A549 (cell line): Measurements from ENCODE around the gene SNX30. TPM values are rescaled to one million over a fixed set of nuclear protein-coding genes. Genes with fewer than 3 reads are reported as not detected.

Experiments
- ATAC-seq, 2 experiments: fragments of 200-7000 bp in 1 of 2; fragments of >200 bp in 1 of 2; cut with Nextera tagmentation in 1 of 2; cut with Tn5 transposase in 1 of 2; 3 replicates each; pipeline versions ENCODE4 v1.8.0 to v1.9.1; 2018 to 2020; ENCODE audit warnings: mild to moderate bottlenecking in 1 of 2, moderate library complexity in 1 of 2
- CTCF ChIA-PET: fragments of 300-600 bp; sonication (Branson Sonifier 250); formaldehyde crosslinking; extraction: SDS; loops from one replicate; lab custom pipeline; 2021; ENCODE audit warnings: antibody characterized with exemption, inconsistent platforms; lab: Yijun Ruan, JAX
- POLR2A ChIA-PET: fragments of 350-600 bp; formaldehyde crosslinking; extraction: SDS; loops from one replicate; lab custom pipeline; 2021; ENCODE audit warnings: antibody characterized with exemption, inconsistent platforms; lab: Yijun Ruan, JAX
- DNase-seq, 2 experiments: peaks; one replicate each; pipeline versions ENCODE4 v3.0.0 to v3.0.0-alpha.2; 2011 to 2016; ENCODE audit warnings: low read depth in 1 of 2, low spot score in 1 of 2
- FAIRE-seq: peaks from 2 replicates; lab custom pipeline; 2011; peaks lifted over from hg19 to GRCh38; lab: Jason Lieb, UNC
- H3K27ac ChIP-seq, 2 experiments: fragments of >200 bp; sonication (Bioruptor Twin); formaldehyde crosslinking; 3 replicates each; pipeline ENCODE4 v1.5.1; 2016 to 2017
- H3K4me1 ChIP-seq: fragments of >200 bp; sonication (Bioruptor Twin); formaldehyde crosslinking; 3 replicates; pipeline ENCODE4 v1.6.1; 2016
- H3K4me2 ChIP-seq: fragments of >200 bp; sonication (Bioruptor Twin); formaldehyde crosslinking; 3 replicates; pipeline ENCODE4 v1.6.1; 2016
- H3K4me3 ChIP-seq: fragments of >200 bp; sonication (Bioruptor Twin); formaldehyde crosslinking; 3 replicates; pipeline ENCODE4 v1.5.1; 2016
- H3K9me3 ChIP-seq: fragments of >200 bp; sonication (Bioruptor Twin); formaldehyde crosslinking; 3 replicates; pipeline ENCODE4 v1.6.1; 2016
- ATOH8 ChIP-seq: fragments of 250-450 bp; sonication (Bioruptor Pico); IDR thresholded peaks from 2 replicates; pipeline ENCODE4 v1.5.0; 2020; ENCODE audit warnings: low read depth, mild to moderate bottlenecking, moderate library complexity
- CHD4 ChIP-seq: fragments of 200-600 bp; sonication (generic); IDR thresholded peaks from 2 replicates; pipeline ENCODE4 v1.6.1; 2016; ENCODE audit warnings: antibody characterized with exemption, mild to moderate bottlenecking, borderline replicate concordance
- EHF ChIP-seq: fragments of 250-450 bp; sonication (Bioruptor Pico); IDR thresholded peaks from 2 replicates; pipeline ENCODE4 v1.5.0; 2020; ENCODE audit warnings: mild to moderate bottlenecking
- HEYL ChIP-seq: fragments of 250-450 bp; sonication (Bioruptor Pico); IDR thresholded peaks from 2 replicates; pipeline ENCODE4 v1.8.0; 2021; ENCODE audit warnings: mild to moderate bottlenecking, moderate library complexity
- HOXA7 ChIP-seq: fragments of 250-450 bp; sonication (Bioruptor Pico); IDR thresholded peaks from 2 replicates; pipeline ENCODE4 v1.5.0; 2020; ENCODE audit warnings: mild to moderate bottlenecking, moderate library complexity
- HOXB5 ChIP-seq: fragments of 250-450 bp; sonication (Bioruptor Pico); IDR thresholded peaks from 2 replicates; pipeline ENCODE4 v1.5.0; 2020; ENCODE audit warnings: mild to moderate bottlenecking, moderate library complexity
- JUNB ChIP-seq: fragments of >200 bp; sonication (Bioruptor Twin); formaldehyde crosslinking; IDR thresholded peaks from 2 replicates; pipeline ENCODE4 v1.6.1; 2016
- KDM5A ChIP-seq: fragments of 200-600 bp; sonication (generic); IDR thresholded peaks from 2 replicates; pipeline ENCODE4 v1.6.1; 2016; ENCODE audit warnings: antibody characterized with exemption, mild to moderate bottlenecking
- MYC ChIP-seq: IDR thresholded peaks from 2 replicates; pipeline ENCODE4 v1.6.1; 2012; ENCODE audit warnings: mild to moderate bottlenecking, inconsistent platforms, low read length, improper control_type of control experiment, borderline replicate concordance
- NFE2L2 ChIP-seq: fragments of 150-350 bp; conservative IDR thresholded peaks from 2 replicates; pipeline ENCODE4 v1.6.1; 2014; ENCODE audit warnings: low read length
- PHF8 ChIP-seq: fragments of 200-600 bp; sonication (generic); IDR thresholded peaks from 2 replicates; pipeline ENCODE4 v1.6.1; 2016; ENCODE audit warnings: low read depth, mild to moderate bottlenecking, antibody characterized with exemption, moderate library complexity, borderline replicate concordance
- RAD21 ChIP-seq, 2 experiments: fragments of >200 bp in 1 of 2; sonication (Bioruptor Twin) in 1 of 2; formaldehyde crosslinking in 1 of 2; IDR thresholded peaks in 1 of 2; conservative IDR thresholded peaks in 1 of 2; 2 replicates in 1 of 2; 3 replicates in 1 of 2; pipeline ENCODE4 v1.6.1; 2012 to 2018; ENCODE audit warnings: inconsistent platforms in 1 of 2
- ZFP36 ChIP-seq: fragments of 450-650 bp; IDR thresholded peaks from 2 replicates; pipeline ENCODE4 v1.6.1; 2014; ENCODE audit warnings: borderline replicate concordance; ENCODE audit not compliant: partially characterized antibody
- ZSCAN20 ChIP-seq: fragments of 250-450 bp; sonication (Bioruptor Pico); IDR thresholded peaks from 2 replicates; pipeline ENCODE4 v1.8.0; 2022; ENCODE audit warnings: mild to moderate bottlenecking, moderate library complexity
- WGBS: methylation state at CpG from one replicate; pipeline ENCODE4 v1.1.6; 2017; ENCODE audit errors: missing lambda C conversion rate; 5-methylcytosine and 5-hydroxymethylcytosine counted together
- polyA plus RNA-seq, 4 experiments: library from polyadenylated mRNA; depleted of rRNA in 3 of 4; stranded (reverse); fragments of >200 nt; fragmentation: RNase III in 1 of 4; extraction: RNeasy Plus Mini Kit Qiagen cat#74134 plus additional on column Dnase treatment in 1 of 4; gene quantifications; 2 replicates in 3 of 4; 3 replicates in 1 of 4; pipeline ENCODE4 v1.2.3, GENCODE V29; 2011 to 2017
- TF ChIP-seq, protein P1 (sequence below): fragments of >200 bp; sonication (Bioruptor Twin); formaldehyde crosslinking; IDR thresholded peaks from 3 replicates; pipeline ENCODE4 v1.6.1; 2016

SNX30 gene
- polyA plus RNA-seq, 2 of the 4 experiments (the other 2 are of a cell fraction), result 3.1 to 3.6 TPM

DNA sequence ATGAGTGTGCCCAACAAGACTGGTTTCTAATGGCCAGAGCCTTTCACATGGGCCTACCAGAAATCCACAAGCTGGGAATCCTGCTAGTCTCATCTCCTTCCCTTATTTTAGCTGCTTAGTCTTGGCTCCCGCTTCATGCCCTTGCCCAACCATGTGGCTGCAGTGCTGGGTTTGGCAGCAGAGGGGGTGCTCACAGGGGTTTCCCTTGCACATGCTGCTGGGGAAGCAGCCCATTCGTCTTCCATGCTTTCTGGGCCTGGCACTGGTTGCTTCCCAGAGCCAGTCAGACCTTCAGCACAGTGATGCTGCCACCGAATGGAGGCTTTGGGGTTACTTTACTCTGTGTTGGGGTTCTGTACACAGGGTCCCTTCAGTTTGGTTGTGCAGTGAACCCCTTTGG lies 113.8 kb downstream of the SNX30 start (continued):
- no peak for TF ChIP-seq ATOH8 (CRISPR knock-in tag)
- TF ChIP-seq PHF8, result no peak

DNA sequence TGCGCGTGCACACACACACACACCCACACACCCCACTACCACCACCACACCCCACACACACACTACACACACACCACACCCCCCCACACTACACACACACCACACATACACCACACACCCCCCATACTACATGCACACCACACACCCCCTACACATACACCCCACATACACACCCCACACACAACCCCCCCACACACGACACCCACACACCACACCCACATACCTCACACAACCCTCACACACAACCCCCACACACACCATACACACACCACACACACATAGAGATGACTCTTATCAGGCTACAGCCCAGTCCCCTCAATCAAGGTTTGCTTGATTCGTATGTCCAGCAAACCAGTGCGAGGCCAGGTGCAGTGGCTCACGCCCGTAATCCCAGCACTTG lies 114.4 kb downstream of the SNX30 start:
- ChIA-PET CTCF (interaction anchor here (1.1 kb wide), 1 partner anchor 8 kb away, joined by 3 read pairs; no protein-coding TSS in a partner anchor), POLR2A (no interaction called here)

DNA sequence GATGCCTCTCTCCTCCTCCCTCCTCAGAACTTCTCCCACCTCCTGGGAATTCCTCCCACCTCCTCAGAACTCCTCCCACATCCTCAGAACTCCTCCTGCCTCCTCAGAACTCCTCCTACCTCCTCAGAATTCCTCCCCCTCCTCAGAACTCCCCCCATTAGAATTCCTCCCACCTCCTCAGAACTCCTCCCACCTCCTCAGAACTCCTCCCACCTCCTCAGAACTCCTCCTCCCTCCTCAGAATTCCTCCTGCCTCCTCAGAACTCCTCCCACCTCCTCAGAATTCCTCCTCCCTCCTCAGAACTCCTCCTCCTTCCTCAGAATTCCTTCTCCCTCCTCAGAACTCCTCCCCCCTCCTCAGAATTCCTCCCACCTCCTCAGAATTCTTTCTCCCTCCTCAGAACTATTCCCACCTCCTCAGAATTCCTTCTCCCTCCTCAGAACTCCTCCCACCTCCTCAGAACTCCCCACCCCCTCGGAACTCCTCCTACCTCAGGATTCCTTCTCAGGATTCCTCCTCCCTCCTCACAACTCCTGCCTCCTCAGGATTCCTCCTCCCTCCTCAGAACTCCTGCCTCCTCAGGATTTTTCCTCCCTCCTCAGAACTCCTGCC lies 116.2 kb downstream of the SNX30 start:
- ChIA-PET POLR2A (no interaction called here), CTCF (interaction anchor here (0.6 to 0.9 kb wide), 2 partner anchors 36 to 903 kb away, joined by 3 read pairs; no protein-coding TSS in a partner anchor)
- H3K4me2 ChIP-seq, result no peak overlapping the region
- H3K4me1 ChIP-seq, result no peaks in the 10 kb centered on the region
- DNase-seq, result peak in 1 of 2 experiments; percentile 69
- H3K4me3 ChIP-seq, result no peak overlapping the region
- TF ChIP-seq HEYL (CRISPR knock-in tag) (no peak), ZSCAN20 (CRISPR knock-in tag) (no peak), NFE2L2 (no peak), HOXA7 (no peak), JUNB (no peak), ZFP36 (no peak), CHD4 (no peak), KDM5A (no peak), RAD21 (conservative IDR thresholded peaks at IDR 0.05 in 1 of 2, IDR thresholded peaks at IDR 0.05 in 1 of 2) (no peak)
- H3K9me3 ChIP-seq, result no peaks in the 10 kb centered on the region
- H3K27ac ChIP-seq, result no peak overlapping the region
- WGBS, result 10% methylated on average over 1 of the region's 1 CpG
- ATAC-seq, result peak in 1 of 2 experiments; percentile 62; a peak in 3 of 6 replicates
- FAIRE-seq, result no peak

More for the DNA sequence above, 114.4 kb downstream of the SNX30 start:
- H3K4me3 ChIP-seq, result no peak overlapping the region
- 92% methylated on average over 7 of the region's 7 CpGs for WGBS
- DNase-seq, result no peak
- TF ChIP-seq, protein P1, sequence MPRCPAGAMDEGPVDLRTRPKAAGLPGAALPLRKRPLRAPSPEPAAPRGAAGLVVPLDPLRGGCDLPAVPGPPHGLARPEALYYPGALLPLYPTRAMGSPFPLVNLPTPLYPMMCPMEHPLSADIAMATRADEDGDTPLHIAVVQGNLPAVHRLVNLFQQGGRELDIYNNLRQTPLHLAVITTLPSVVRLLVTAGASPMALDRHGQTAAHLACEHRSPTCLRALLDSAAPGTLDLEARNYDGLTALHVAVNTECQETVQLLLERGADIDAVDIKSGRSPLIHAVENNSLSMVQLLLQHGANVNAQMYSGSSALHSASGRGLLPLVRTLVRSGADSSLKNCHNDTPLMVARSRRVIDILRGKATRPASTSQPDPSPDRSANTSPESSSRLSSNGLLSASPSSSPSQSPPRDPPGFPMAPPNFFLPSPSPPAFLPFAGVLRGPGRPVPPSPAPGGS, result no peak
- H3K4me2 ChIP-seq, result no peak overlapping the region
- no peaks in the 10 kb centered on the region for H3K9me3 ChIP-seq
- no peak for ATAC-seq
- no peak overlapping the region for H3K27ac ChIP-seq
- FAIRE-seq, result no peak
- H3K4me1 ChIP-seq, result no peaks in the 10 kb centered on the region

- CTCF ChIA-PET, result interaction anchor here (0.6 kb wide), 1 partner anchor 902 kb away, joined by 3 read pairs; no protein-coding TSS in a partner anchor
These were observed 116.9 kb downstream of the SNX30 start for GRCh38 chr9:112867275-112867991.

DNA sequence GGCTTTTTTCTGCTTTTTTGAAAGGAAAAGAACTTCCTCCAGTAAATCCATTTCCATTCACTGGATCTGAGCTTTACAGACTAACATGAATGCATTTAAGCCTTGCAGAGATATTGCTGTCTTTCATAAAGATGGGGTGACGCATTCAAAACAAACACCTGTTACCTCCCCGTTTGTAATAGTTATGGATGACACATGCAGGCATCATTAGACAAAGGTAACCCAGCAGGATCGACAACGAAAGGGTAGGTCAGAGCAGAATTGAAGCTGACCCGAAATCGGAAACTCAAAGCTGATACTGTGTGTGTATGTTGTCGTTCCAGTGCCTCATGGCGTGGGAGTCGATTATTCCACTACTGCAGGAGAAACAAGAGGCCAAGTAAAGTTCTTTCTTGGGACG lies 117.9 kb downstream of the SNX30 start:
- Histone ChIP-seq H3K9me3 (no peaks in the 10 kb centered on the region), H3K4me2 (no peak overlapping the region), H3K4me1 (no peaks in the 10 kb centered on the region), H3K4me3 (no peak overlapping the region), H3K27ac (no peak overlapping the region)
- whole genome bisulfite sequencing, result 92% methylated on average over 10 of the region's 10 CpGs
- DNase-seq (no peak), FAIRE-seq (no peak), ATAC-seq (no peak)
- ChIA-PET POLR2A (no interaction called here), CTCF (interaction anchor here (0.7 to 1.2 kb wide), 2 partner anchors 17 to 35 kb away, joined by 3 read pairs; no protein-coding TSS in a partner anchor)
- TF ChIP-seq RAD21 (conservative IDR thresholded peaks at IDR 0.05 in 1 of 2, IDR thresholded peaks at IDR 0.05 in 1 of 2) (no peak), EHF (CRISPR knock-in tag) (no peak)

More at GRCh38 chr9:112867275-112867991, 116.9 kb downstream of the SNX30 start:
- POLR2A ChIA-PET, result no interaction called here
- FAIRE-seq, result no peak
- TF ChIP-seq HOXB5, result no peak
- TF ChIP-seq MYC, result no peak
- DNase-seq, result peak; percentile 41 to 80
- Histone ChIP-seq H3K27ac (peak overlapping the region; percentile 3 to 64; a peak in 2 of 6 replicates), H3K4me1 (no peaks in the 10 kb centered on the region), H3K4me3 (no peak overlapping the region), H3K4me2 (no peak overlapping the region), H3K9me3 (no peaks in the 10 kb centered on the region)
- 30% methylated on average over 3 of the region's 3 CpGs for WGBS
- ATAC-seq, result peak; percentile 57 to 86; a peak in 4 of 6 replicates
